Subcutaneous adipose tissue (tissue), 4 donors: ENCODE measurements around the gene NAP1L4. TPM values are rescaled to one million over a fixed set of nuclear protein-coding genes. Genes with fewer than 3 reads are reported as not detected.

Source experiments
- total RNA-seq, 4 donors: library from RNA; depleted of rRNA; stranded (reverse); fragments of >200 nt; gene quantifications; one replicate each; pipeline ENCODE4 v1.1.0, GENCODE V29; 2016
- TF ChIP-seq, protein P1 (sequence below): fragments of 450-650 bp; IDR thresholded peaks from one replicate; pipeline ENCODE4 v1.5.1; 2016; ENCODE audit warnings: low read depth, mild to moderate bottlenecking, control low read depth, antibody characterized with exemption, moderate library complexity

The NAP1L4 gene
- total RNA-seq, 4 donors from 2014 or later = 92.3 to 108 (median 94.9) TPM

DNA sequence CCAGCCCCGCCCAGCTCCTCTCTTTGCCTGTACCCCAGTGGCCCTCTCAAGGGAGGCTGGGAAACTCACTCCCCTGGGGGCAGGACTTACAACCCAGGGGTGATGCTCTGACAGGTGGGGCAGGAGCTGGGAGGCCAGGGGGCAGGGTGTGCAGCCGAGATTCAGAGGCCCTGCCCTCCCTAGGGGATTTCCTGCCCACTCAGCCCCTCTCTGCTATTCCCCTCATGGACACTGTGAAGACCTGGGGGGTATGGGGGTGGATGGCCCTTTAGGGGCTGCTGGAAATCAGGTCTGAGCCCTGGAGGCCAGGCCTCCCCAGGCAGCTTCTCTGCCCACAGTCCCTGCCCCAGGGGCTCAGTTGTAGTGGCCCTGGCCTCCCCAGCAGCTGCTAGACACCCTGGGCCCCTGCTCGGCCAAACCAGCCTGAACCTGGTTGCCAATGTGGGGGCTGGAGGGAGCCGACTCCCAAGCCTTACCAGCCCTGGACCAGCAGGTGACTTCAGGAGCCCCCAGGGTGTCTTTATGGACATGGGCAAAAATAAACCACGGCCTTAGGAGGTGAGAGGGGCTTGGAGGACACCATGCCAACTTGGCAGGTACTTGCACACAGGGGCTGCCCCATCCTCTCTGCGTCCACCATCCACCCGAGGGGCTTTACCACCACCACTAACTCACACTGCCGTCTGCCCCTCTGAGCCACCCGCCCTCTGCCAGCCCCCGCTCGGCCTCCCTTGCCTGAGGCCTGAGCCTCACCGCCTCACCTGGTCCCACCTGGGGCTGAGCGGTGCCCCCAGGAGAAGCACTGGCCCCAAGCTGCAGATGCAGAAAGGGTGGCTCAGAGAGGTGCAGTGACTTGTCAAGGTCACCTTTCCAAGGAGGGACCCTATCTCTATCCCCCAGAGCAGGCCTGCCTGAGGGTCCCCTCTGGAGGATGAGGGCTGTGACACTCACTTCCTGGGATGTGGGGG, 60.1 kb downstream of the NAP1L4 start:
- TF ChIP-seq, protein P1, sequence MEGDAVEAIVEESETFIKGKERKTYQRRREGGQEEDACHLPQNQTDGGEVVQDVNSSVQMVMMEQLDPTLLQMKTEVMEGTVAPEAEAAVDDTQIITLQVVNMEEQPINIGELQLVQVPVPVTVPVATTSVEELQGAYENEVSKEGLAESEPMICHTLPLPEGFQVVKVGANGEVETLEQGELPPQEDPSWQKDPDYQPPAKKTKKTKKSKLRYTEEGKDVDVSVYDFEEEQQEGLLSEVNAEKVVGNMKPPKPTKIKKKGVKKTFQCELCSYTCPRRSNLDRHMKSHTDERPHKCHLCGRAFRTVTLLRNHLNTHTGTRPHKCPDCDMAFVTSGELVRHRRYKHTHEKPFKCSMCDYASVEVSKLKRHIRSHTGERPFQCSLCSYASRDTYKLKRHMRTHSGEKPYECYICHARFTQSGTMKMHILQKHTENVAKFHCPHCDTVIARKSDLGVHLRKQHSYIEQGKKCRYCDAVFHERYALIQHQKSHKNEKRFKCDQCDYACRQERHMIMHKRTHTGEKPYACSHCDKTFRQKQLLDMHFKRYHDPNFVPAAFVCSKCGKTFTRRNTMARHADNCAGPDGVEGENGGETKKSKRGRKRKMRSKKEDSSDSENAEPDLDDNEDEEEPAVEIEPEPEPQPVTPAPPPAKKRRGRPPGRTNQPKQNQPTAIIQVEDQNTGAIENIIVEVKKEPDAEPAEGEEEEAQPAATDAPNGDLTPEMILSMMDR = no peak

DNA sequence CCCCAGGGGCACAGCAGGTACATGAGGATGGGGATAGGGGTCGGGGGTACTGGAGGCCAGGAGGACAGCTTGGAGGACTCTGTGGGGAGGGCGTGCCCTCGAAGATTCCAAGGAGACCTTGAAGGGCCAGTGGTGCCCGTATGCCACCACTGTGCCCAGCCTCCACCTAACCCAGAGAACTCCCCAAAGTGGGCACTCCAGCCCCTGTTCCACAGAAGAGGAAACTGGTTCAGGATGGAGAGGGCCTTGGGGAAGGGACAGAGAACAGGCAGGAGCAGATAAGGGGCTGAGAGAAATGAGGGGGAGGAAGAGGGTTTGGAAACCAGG, 60.7 kb downstream of the NAP1L4 start:
- TF ChIP-seq, protein P1 = no peak

DNA sequence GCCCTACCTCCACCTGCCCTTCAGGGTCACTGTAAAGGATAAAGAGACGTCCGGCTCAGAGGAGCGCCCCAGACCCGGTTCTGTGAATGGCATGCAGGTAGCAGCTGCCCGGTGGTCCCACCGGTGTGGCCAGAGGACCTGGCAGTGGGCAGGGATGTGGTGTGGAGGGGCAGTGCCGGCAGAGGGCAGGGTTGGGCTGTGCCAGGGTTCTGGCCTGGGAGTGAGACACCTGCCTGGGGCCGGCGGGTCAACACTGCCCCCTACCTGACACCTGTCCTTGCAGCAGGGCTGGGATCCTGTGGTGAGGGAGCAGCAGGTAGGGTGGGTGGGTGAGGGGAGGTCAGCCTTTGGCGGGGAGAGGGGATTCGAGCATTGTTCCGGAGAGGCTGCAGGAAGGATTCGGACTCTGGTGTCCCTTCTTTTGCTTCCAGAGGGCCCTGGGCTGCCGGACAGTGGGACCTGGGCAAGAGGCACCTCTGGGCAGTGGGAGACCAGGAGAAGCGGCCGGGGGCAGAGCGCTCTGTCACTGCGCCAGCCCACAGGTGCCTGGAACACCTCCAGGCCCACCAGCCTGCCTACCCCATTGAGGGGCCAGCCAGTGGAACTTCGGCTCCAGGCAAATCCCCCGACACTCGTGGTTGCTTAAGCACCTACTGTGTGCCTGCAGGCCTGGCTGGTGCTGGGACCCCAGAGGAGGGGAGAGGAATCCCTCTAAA, 61.3 kb downstream of the NAP1L4 start:
- TF ChIP-seq, protein P1 = no peak

DNA sequence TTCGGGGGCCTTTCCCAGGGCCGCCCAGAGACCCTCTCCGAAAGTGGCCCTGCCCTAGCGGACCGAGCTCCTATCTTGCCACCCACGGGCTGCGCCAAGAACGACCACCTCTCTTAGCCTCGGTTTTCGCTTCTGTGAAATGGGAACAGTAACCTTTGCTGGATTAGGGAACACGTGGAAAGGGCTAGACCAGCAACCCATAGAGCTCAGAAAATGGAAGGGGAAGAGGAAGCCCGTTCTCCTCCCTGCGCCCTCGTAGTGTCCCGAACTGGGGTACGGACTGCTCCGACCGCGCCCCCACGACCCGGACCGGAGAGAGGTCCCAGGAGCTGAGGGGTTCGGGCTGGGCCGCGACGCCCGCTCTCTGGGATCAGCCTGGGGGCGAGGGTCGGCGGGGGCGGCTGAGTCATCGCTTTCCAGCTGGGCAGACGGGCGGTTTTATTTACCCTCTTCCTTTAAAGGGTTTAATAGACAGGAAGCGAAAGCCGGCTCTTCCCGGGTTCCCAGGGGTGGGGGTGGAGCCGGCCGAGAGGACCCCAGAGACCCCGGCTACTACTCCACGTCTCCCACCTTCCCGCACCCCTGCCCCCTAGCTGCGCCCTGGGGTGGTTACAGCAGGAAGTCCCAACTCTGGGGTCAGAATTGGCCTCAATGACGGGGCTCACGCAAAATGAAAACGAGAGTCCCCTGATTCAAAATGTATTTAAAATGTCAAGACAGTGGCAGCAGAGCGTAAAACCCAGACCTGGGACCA, 62.0 kb downstream of the NAP1L4 start:
- TF ChIP-seq, protein P1 = no peak

DNA sequence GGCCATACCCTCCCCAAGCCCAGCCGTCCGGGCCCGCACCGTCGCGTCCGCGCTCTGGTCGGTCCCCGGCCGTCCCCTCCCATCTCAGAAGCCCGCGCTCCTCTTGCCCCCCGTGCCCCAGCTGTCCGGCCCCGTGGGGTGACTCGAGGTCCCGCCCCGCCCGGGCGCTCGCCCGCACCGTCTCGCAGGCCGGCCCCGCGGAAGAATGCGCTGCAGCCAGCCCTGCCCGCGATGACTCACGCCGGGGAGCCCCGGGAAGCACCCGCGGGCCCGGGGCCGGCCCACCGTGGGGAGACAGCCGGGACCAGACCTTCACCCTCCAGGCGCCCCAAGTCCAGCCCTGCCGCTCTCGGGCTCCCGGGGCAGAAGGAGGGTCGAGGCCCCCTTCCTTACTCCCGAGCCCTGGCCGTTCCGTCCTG, 62.6 kb downstream of the NAP1L4 start:
- TF ChIP-seq, protein P1 = no peak

DNA sequence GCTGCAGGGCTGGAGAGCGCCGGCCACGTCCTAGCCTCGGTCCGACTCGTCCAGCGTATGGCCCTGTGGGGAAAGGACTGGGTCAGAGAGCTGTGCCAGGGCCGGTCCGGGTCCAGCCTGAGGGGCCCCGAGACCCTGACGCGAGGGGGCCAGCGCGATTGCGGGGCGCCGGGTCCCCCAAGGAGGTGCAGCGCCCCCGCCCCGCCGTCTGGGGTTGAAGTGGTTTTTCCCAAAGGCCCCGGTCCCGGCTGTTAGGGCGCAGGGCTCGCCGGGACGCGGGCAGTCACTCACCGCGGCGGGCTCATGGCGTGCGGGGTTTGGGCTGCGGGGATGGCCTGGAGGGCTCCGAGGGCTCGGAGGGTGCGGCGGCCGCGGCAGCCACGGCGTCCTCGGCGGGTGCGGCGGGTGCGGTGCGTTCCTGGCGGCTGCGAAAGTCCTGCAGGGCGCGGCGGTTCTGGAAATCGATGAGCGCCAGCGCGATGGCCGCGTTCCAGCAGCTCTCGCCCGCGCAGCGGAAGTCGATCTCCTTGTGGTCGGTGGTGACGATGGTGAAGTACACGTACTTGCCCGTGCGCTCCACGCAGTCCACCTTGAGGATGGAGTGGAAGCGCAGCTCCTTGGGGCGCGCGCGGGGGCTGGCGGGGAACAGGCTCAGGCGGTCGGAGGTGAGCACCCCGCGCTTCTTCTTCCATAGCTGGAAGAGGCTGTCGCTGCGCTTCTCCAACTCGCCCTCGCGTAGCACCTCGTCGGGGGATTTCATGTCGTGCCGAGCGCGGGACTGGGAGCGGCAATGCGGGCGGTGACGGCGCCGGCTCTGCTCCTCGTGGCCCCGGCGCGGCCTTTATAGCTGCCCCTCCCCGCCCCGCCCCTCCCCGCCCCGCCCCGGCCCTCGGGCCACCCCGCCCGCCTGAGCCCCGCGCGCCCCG, 63.3 kb downstream of the NAP1L4 start, which contains the start of gene PHLDA2:
PHLDA2 (minus strand) TSS at position 816 of the 926 bp plus-strand sequence; CDS start at position 760, 56 bp downstream.
- TF ChIP-seq, protein P1 = no peak
